ENCODE results near the gene DHX38.

DNA sequence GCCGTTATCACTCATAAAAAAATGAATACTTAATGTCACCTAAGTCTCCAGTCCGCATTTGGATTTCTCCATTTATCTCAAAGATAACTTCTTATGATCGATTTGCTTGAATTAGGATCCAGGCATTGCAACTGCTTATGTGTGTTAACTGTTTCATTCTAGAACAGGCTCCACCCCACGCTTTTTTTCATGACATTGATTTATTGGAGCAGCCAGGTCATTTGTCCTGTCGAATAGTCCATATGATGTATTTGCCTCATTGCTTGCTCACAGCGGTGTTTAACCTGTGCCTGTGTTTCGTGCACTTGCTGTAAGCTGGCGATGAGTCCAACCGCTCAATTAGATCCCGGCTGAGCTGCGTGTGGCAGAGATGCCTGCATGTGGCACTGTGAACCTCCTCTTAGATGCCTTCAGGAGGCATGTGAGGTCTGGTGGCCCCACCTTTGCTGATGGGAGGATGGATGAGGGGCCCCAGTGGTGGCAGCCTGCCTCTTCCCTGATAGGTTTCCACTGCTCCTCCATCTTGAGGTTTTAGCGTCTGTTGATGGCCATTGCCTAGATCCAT, 16.4 kb downstream of the DHX38 start:
- TF ChIP-seq, protein P1, sequence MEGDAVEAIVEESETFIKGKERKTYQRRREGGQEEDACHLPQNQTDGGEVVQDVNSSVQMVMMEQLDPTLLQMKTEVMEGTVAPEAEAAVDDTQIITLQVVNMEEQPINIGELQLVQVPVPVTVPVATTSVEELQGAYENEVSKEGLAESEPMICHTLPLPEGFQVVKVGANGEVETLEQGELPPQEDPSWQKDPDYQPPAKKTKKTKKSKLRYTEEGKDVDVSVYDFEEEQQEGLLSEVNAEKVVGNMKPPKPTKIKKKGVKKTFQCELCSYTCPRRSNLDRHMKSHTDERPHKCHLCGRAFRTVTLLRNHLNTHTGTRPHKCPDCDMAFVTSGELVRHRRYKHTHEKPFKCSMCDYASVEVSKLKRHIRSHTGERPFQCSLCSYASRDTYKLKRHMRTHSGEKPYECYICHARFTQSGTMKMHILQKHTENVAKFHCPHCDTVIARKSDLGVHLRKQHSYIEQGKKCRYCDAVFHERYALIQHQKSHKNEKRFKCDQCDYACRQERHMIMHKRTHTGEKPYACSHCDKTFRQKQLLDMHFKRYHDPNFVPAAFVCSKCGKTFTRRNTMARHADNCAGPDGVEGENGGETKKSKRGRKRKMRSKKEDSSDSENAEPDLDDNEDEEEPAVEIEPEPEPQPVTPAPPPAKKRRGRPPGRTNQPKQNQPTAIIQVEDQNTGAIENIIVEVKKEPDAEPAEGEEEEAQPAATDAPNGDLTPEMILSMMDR (conservative IDR thresholded peaks at IDR 0.05; ENCODE audit: low read length) = no peak
- no peak for TF ChIP-seq EZH2phosphoT487 (IDR thresholded peaks at IDR 0.05; ENCODE audit: borderline replicate concordance)

All from Loucy (cell line).